Naive B cell (primary cell): ENCODE results near the gene NDUFA7. TPM values are rescaled to one million over a fixed set of nuclear protein-coding genes. Genes with fewer than 3 reads are reported as not detected.

ENCODE experiments used
- ATAC-seq, 2 donors: fragments of 150-1000 bp; cut with Tn5 transposase; 2 replicates each; pipeline ENCODE4 v1.10.0; 2021; ENCODE audit warnings: low read depth in 2 of 2, mild to moderate bottlenecking in 2 of 2, moderate library complexity in 2 of 2
- DNase-seq: peaks from one replicate; pipeline ENCODE4 v3.0.0; 2022
- H3K27ac Mint-ChIP-seq, 6 donors: one replicate each; pipeline ENCODE4 v1.8.0; 2020 to 2022; ENCODE audit warnings: mild to moderate bottlenecking in 6 of 6, mixed read lengths in 6 of 6, moderate library complexity in 5 of 6, inconsistent platforms in 2 of 6
- H3K27me3 Mint-ChIP-seq, 3 donors: one replicate each; pipeline ENCODE4 v1.8.0; 2021 to 2022; ENCODE audit warnings: mixed read lengths in 3 of 3, mild to moderate bottlenecking in 1 of 3
- H3K36me3 Mint-ChIP-seq, 2 donors: one replicate each; pipeline ENCODE4 v1.8.0; 2020 to 2022; ENCODE audit warnings: mixed read lengths in 2 of 2, inconsistent platforms in 1 of 2, mild to moderate bottlenecking in 1 of 2
- H3K4me1 Mint-ChIP-seq, 3 donors: one replicate each; pipeline ENCODE4 v1.8.0; 2020 to 2022; ENCODE audit warnings: mixed read lengths in 3 of 3, inconsistent platforms in 1 of 3, mild to moderate bottlenecking in 1 of 3, moderate library complexity in 1 of 3
- H3K4me3 Mint-ChIP-seq, 8 donors: one replicate each; pipeline ENCODE4 v1.8.0; 2020 to 2022; ENCODE audit warnings: mild to moderate bottlenecking in 8 of 8, mixed read lengths in 8 of 8, moderate library complexity in 8 of 8, inconsistent platforms in 2 of 8
- H3K9me3 Mint-ChIP-seq, 7 donors: one replicate each; pipeline ENCODE4 v1.8.0; 2020 to 2022; ENCODE audit warnings: mixed read lengths in 7 of 7, mild to moderate bottlenecking in 5 of 7, inconsistent platforms in 2 of 7, moderate library complexity in 1 of 7
- polyA plus RNA-seq, 6 donors: library from polyadenylated mRNA; unstranded; fragments of 300-500 nt; fragmentation: Illumina TruSeq; gene quantifications; one replicate each; pipeline ENCODE4 v1.2.3, GENCODE V29; 2021; ENCODE audit warnings: low read depth in 6 of 6

The NDUFA7 gene
- 100 to 1,000 TPM; 117 to 143 (median 128) TPM for polyA plus RNA-seq

GRCh38 chr19:8321067-8321985 lies at the start of gene NDUFA7, which contains the start of gene RPS28:
Gene NDUFA7, minus strand, starts transcription at chr19:8321375. Its CDS starts 17 bp downstream, at chr19:8321358.
Gene RPS28, plus strand, starts transcription at chr19:8321496. Its CDS starts 35 bp downstream, at chr19:8321531.
- DNase-seq (peak; percentile 96), ATAC-seq (peak; percentile 96 to 97)
- Mint-ChIP-seq H3K27ac (peak within 1 kb of the TSS; percentile 92 to 100 (median 98)), H3K36me3 (no peaks in the 10 kb centered on the region), H3K4me1 (peaks cover 19 to 52% (median 33%) of the 10 kb centered on the region in 3 donors), H3K4me3 (peak within 1 kb of the TSS; percentile 95 to 99 (median 98)), H3K9me3 (no peaks in the 10 kb centered on the region), H3K27me3 (no peaks in the 10 kb centered on the region)

- DNase-seq = no peak
- Mint-ChIP-seq H3K36me3 (peaks cover 0 to 5% of the 10 kb centered on the region in 2 donors), H3K9me3 (peaks cover 0 to 2% (median 0%) of the 10 kb centered on the region in 7 donors), H3K27ac (no peak overlapping the region), H3K27me3 (peaks cover 10 to 37% (median 37%) of the 10 kb centered on the region in 3 donors), H3K4me1 (peaks cover 0 to 7% (median 4%) of the 10 kb centered on the region in 3 donors), H3K4me3 (no peak overlapping the region)
- no peak for ATAC-seq
Measured at GRCh38 chr19:8370176-8371010, 49.2 kb upstream of the NDUFA7 start.

GRCh38 chr19:8367327-8368001 lies 46.3 kb upstream of the NDUFA7 start:
- Mint-ChIP-seq H3K27me3 (peaks cover 19 to 57% (median 49%) of the 10 kb centered on the region in 3 donors), H3K9me3 (peaks cover 0 to 2% (median 0%) of the 10 kb centered on the region in 7 donors), H3K4me3 (no peak overlapping the region), H3K4me1 (peaks cover 13 to 21% (median 19%) of the 10 kb centered on the region in 3 donors), H3K36me3 (peaks cover 0 to 7% of the 10 kb centered on the region in 2 donors), H3K27ac (peak overlapping the region in 1 of 6 donors; percentile 82)
- DNase-seq (no peak), ATAC-seq (no peak)

GRCh38 chr19:8366961-8367326 lies 45.8 kb upstream of the NDUFA7 start:
- H3K4me3 Mint-ChIP-seq = no peak overlapping the region
- H3K4me1 Mint-ChIP-seq = peaks cover 13 to 21% (median 19%) of the 10 kb centered on the region in 3 donors
- peaks cover 0 to 7% of the 10 kb centered on the region in 2 donors for H3K36me3 Mint-ChIP-seq
- no peak overlapping the region for H3K27ac Mint-ChIP-seq
- peaks cover 0 to 2% (median 0%) of the 10 kb centered on the region in 7 donors for H3K9me3 Mint-ChIP-seq
- peaks cover 19 to 62% (median 53%) of the 10 kb centered on the region in 3 donors for H3K27me3 Mint-ChIP-seq
- ATAC-seq (no peak), DNase-seq (no peak)

GRCh38 chr19:8366121-8366581 lies 45.0 kb upstream of the NDUFA7 start:
- ATAC-seq (no peak), DNase-seq (no peak)
- H3K36me3 Mint-ChIP-seq = peaks cover 0 to 7% of the 10 kb centered on the region in 2 donors
- no peak overlapping the region for H3K4me3 Mint-ChIP-seq
- H3K4me1 Mint-ChIP-seq = peaks cover 13 to 21% (median 19%) of the 10 kb centered on the region in 3 donors
- no peak overlapping the region for H3K27ac Mint-ChIP-seq
- H3K9me3 Mint-ChIP-seq = peaks cover 0 to 2% (median 0%) of the 10 kb centered on the region in 7 donors
- H3K27me3 Mint-ChIP-seq = peaks cover 24 to 68% (median 56%) of the 10 kb centered on the region in 3 donors

GRCh38 chr19:8363803-8364771 lies 42.9 kb upstream of the NDUFA7 start, which contains the start of gene ANGPTL4:
Gene ANGPTL4, plus strand, starts transcription at chr19:8364155. Its CDS starts 167 bp downstream, at chr19:8364322.
- Mint-ChIP-seq H3K27me3 (peaks cover 24 to 76% (median 56%) of the 10 kb centered on the region in 3 donors), H3K27ac (peak within 1 kb of the TSS in 2 of 6 donors; percentile 37 to 75)

GRCh38 chr19:8361921-8362793 lies 41.0 kb upstream of the NDUFA7 start:
- DNase-seq (no peak), ATAC-seq (no peak)
- Mint-ChIP-seq H3K36me3 (peaks cover 0 to 7% of the 10 kb centered on the region in 2 donors), H3K4me1 (peaks cover 13 to 21% (median 16%) of the 10 kb centered on the region in 3 donors), H3K4me3 (peak overlapping the region in 1 of 8 donors; percentile 26), H3K27me3 (peaks cover 17 to 57% (median 37%) of the 10 kb centered on the region in 3 donors), H3K27ac (no peak overlapping the region), H3K9me3 (no peaks in the 10 kb centered on the region)

More at GRCh38 chr19:8363803-8364771, 42.9 kb upstream of the NDUFA7 start, which contains the start of gene ANGPTL4:
- peak; percentile 37 to 70 for ATAC-seq
- peak within 1 kb of the TSS in 7 of 8 donors; percentile 58 to 86 (median 81) for H3K4me3 Mint-ChIP-seq
- H3K4me1 Mint-ChIP-seq = peaks cover 13 to 21% (median 19%) of the 10 kb centered on the region in 3 donors
- DNase-seq = no peak
- peaks cover 0 to 7% of the 10 kb centered on the region in 2 donors for H3K36me3 Mint-ChIP-seq
- H3K9me3 Mint-ChIP-seq = peaks cover 0 to 2% (median 0%) of the 10 kb centered on the region in 7 donors

- H3K4me1 Mint-ChIP-seq = peaks cover 12 to 17% (median 13%) of the 10 kb centered on the region in 3 donors
- peaks cover 0 to 6% (median 5%) of the 10 kb centered on the region in 7 donors for H3K9me3 Mint-ChIP-seq
- peaks cover 14 to 38% (median 26%) of the 10 kb centered on the region in 3 donors for H3K27me3 Mint-ChIP-seq
- ATAC-seq (no peak), DNase-seq (no peak)
- no peak overlapping the region for H3K4me3 Mint-ChIP-seq
- peaks cover 0 to 8% of the 10 kb centered on the region in 2 donors for H3K36me3 Mint-ChIP-seq
- H3K27ac Mint-ChIP-seq = no peak overlapping the region
Measured at GRCh38 chr19:8360196-8360595, 39.0 kb upstream of the NDUFA7 start.

GRCh38 chr19:8358948-8359347 lies 37.8 kb upstream of the NDUFA7 start:
- Mint-ChIP-seq H3K9me3 (peaks cover 0 to 6% (median 5%) of the 10 kb centered on the region in 7 donors), H3K4me1 (peaks cover 9 to 12% (median 10%) of the 10 kb centered on the region in 3 donors), H3K27ac (peak overlapping the region in 1 of 6 donors; percentile 66), H3K27me3 (peaks cover 16 to 32% (median 26%) of the 10 kb centered on the region in 3 donors), H3K4me3 (no peak overlapping the region), H3K36me3 (peaks cover 0 to 8% of the 10 kb centered on the region in 2 donors)
- ATAC-seq (no peak), DNase-seq (no peak)

GRCh38 chr19:8357007-8357521 lies 35.9 kb upstream of the NDUFA7 start:
- Mint-ChIP-seq H3K27ac (no peak overlapping the region), H3K36me3 (peaks cover 0 to 8% of the 10 kb centered on the region in 2 donors), H3K9me3 (peaks cover 0 to 6% (median 5%) of the 10 kb centered on the region in 7 donors), H3K4me3 (no peak overlapping the region), H3K4me1 (peaks cover 0 to 6% (median 3%) of the 10 kb centered on the region in 3 donors), H3K27me3 (peaks cover 11 to 23% (median 18%) of the 10 kb centered on the region in 3 donors)
- ATAC-seq (no peak), DNase-seq (no peak)
